Measurements from ENCODE around the gene ANAPC1. TPM values are rescaled to one million over a fixed set of nuclear protein-coding genes. Genes with fewer than 3 reads are reported as not detected.
"Not testable (repeated sequence)": the region's sequence is repeated elsewhere in the genome, so short reads cannot be mapped to it uniquely, and the experiment has no call there.

The ANAPC1 gene
- total and polyA plus RNA-seq, 8 donors, result 4.9 to 200 (median 64.7) TPM

- WGBS, 5 donors, result 83 to 97% (median 96%) methylated on average over 6 to 8 of the region's 8 CpGs
- H3K27me3 ChIP-seq; H3K27ac ChIP-seq; intact Hi-C loops (cut with DNase I; ENCODE audit: low total_unique reads); H3K36me3 ChIP-seq; H3K9me3 ChIP-seq; DNase-seq; H3K4me3 ChIP-seq; H3K4me1 ChIP-seq: not testable (repeated sequence)
Observed at GRCh38 chr2:111768266-111769190, 115.5 kb downstream of the ANAPC1 start.

GRCh38 chr2:111767087-111767486, 116.9 kb downstream of the ANAPC1 start:
- H3K27ac ChIP-seq; intact Hi-C loops (cut with DNase I; ENCODE audit: low total_unique reads); H3K4me3 ChIP-seq; H3K36me3 ChIP-seq; H3K4me1 ChIP-seq; H3K27me3 ChIP-seq; DNase-seq: not testable (repeated sequence)
- peaks cover 0 to 10% (median 6%) of the 10 kb centered on the region in 4 donors for H3K9me3 ChIP-seq
- 51 to 83% (median 79%) methylated on average over 1 to 4 of the region's 4 CpGs for WGBS, 5 donors

GRCh38 chr2:111766295-111766694, 117.7 kb downstream of the ANAPC1 start:
- H3K27me3 ChIP-seq; H3K27ac ChIP-seq; H3K4me3 ChIP-seq; DNase-seq; intact Hi-C loops (cut with DNase I; ENCODE audit: low total_unique reads); H3K4me1 ChIP-seq; H3K36me3 ChIP-seq: not testable (repeated sequence)
- peaks cover 0 to 18% (median 7%) of the 10 kb centered on the region in 4 donors for H3K9me3 ChIP-seq
- 90 to 100% (median 95%) methylated on average over 1 to 3 of the region's 8 CpGs for WGBS, 5 donors

GRCh38 chr2:111764151-111764550, 119.8 kb downstream of the ANAPC1 start:
- H3K36me3 ChIP-seq; intact Hi-C loops (cut with DNase I; ENCODE audit: low total_unique reads); H3K4me1 ChIP-seq; H3K27ac ChIP-seq; DNase-seq; H3K4me3 ChIP-seq; H3K27me3 ChIP-seq: not testable (repeated sequence)
- WGBS, 5 donors, result 82 to 98% (median 97%) methylated on average over 4 of the region's 4 CpGs
- H3K9me3 ChIP-seq, result peaks cover 0 to 25% (median 7%) of the 10 kb centered on the region in 4 donors

GRCh38 chr2:111760697-111761284, 123.2 kb downstream of the ANAPC1 start:
- WGBS, 5 donors, result 93 to 100% (median 98%) methylated on average over 2 to 9 of the region's 9 CpGs
- DNase-seq; intact Hi-C loops (cut with DNase I; ENCODE audit: low total_unique reads); H3K27ac ChIP-seq; H3K4me1 ChIP-seq; H3K36me3 ChIP-seq; H3K4me3 ChIP-seq; H3K27me3 ChIP-seq: not testable (repeated sequence)
- peaks cover 0 to 25% (median 7%) of the 10 kb centered on the region in 4 donors for H3K9me3 ChIP-seq

GRCh38 chr2:111752533-111752932, 131.5 kb downstream of the ANAPC1 start:
- H3K4me3 ChIP-seq; H3K36me3 ChIP-seq; intact Hi-C loops (cut with DNase I; ENCODE audit: low total_unique reads); H3K27me3 ChIP-seq; H3K27ac ChIP-seq; H3K4me1 ChIP-seq; H3K9me3 ChIP-seq; DNase-seq: not testable (repeated sequence)
- 94 to 100% (median 95%) methylated on average over 2 of the region's 3 CpGs for WGBS, 5 donors

GRCh38 chr2:111750641-111751040, 133.4 kb downstream of the ANAPC1 start:
- H3K27ac ChIP-seq; H3K27me3 ChIP-seq; H3K9me3 ChIP-seq; intact Hi-C loops (cut with DNase I; ENCODE audit: low total_unique reads); H3K4me3 ChIP-seq; H3K36me3 ChIP-seq; H3K4me1 ChIP-seq; DNase-seq: not testable (repeated sequence)
- WGBS, 5 donors, result 40 to 82% (median 72%) methylated on average over 1 of the region's 1 CpG; no CpG with 5 or more reads in 1 of the 5 donors

- H3K27me3 ChIP-seq; H3K27ac ChIP-seq; DNase-seq; H3K36me3 ChIP-seq; H3K4me1 ChIP-seq; H3K9me3 ChIP-seq; intact Hi-C loops (cut with DNase I; ENCODE audit: low total_unique reads); H3K4me3 ChIP-seq: not testable (repeated sequence)
- WGBS, 5 donors, result 79 to 100% (median 88%) methylated on average over 2 of the region's 4 CpGs
Observed at GRCh38 chr2:111748429-111748828, 135.6 kb downstream of the ANAPC1 start.

Data from stomach (tissue), 9 donors.